Stimulated activated naive CD8-positive, alpha-beta T cell treated with anti-CD3 and anti-CD28 coated beads, Interleukin-15, Interleukin-2, amounts not matched to agents 100 ng/mL and 50 ng/mL, for 24 hours (primary cell): ENCODE results near the gene OR10C1.

Experiments used
- H3K27ac Mint-ChIP-seq: one replicate; pipeline ENCODE4 v1.8.0; 2021; ENCODE audit warnings: mild to moderate bottlenecking, mixed read lengths
- H3K27me3 Mint-ChIP-seq: one replicate; pipeline ENCODE4 v1.8.0; 2021; ENCODE audit warnings: mixed read lengths
- H3K36me3 Mint-ChIP-seq: one replicate; pipeline ENCODE4 v1.8.0; 2021; ENCODE audit warnings: low read depth, mixed read lengths
- H3K4me1 Mint-ChIP-seq: one replicate; pipeline ENCODE4 v1.8.0; 2021; ENCODE audit warnings: low read depth, mixed read lengths
- H3K4me3 Mint-ChIP-seq: one replicate; pipeline ENCODE4 v1.8.0; 2021; ENCODE audit warnings: mild to moderate bottlenecking, mixed read lengths
- H3K9me3 Mint-ChIP-seq: one replicate; pipeline ENCODE4 v1.8.0; 2021; ENCODE audit warnings: mixed read lengths

OR10C1 gene

GRCh38 chr6:29456971-29457370 is 17.9 kb downstream of the OR10C1 start, which contains the start of the genes OR11A1 and OR2H1:
Gene OR11A1, minus strand, starts transcription at chr6:29457071. Its CDS starts 29,430 bp downstream, at chr6:29427641.
Gene OR2H1, plus strand, starts transcription at chr6:29457155. Its CDS starts 4,615 bp downstream, at chr6:29461770.
- no peak within 1 kb of the TSS for H3K27ac Mint-ChIP-seq
- H3K4me1 Mint-ChIP-seq = no peaks in the 10 kb centered on the region
- no peaks in the 10 kb centered on the region for H3K9me3 Mint-ChIP-seq
- no peak within 1 kb of the TSS for H3K4me3 Mint-ChIP-seq
- peaks cover 23% of the 10 kb centered on the region for H3K27me3 Mint-ChIP-seq
- H3K36me3 Mint-ChIP-seq = no peaks in the 10 kb centered on the region

GRCh38 chr6:29461021-29461814 is 22.1 kb downstream of the OR10C1 start:
- H3K9me3 Mint-ChIP-seq = no peaks in the 10 kb centered on the region
- peaks cover 30% of the 10 kb centered on the region for H3K27me3 Mint-ChIP-seq
- no peak overlapping the region for H3K27ac Mint-ChIP-seq
- no peaks in the 10 kb centered on the region for H3K36me3 Mint-ChIP-seq
- no peak overlapping the region for H3K4me3 Mint-ChIP-seq
- H3K4me1 Mint-ChIP-seq = no peaks in the 10 kb centered on the region

GRCh38 chr6:29462022-29462421 is 22.9 kb downstream of the OR10C1 start:
- Mint-ChIP-seq H3K27me3 (peaks cover 30% of the 10 kb centered on the region), H3K36me3 (no peaks in the 10 kb centered on the region), H3K9me3 (no peaks in the 10 kb centered on the region), H3K4me3 (no peak overlapping the region), H3K4me1 (no peaks in the 10 kb centered on the region), H3K27ac (no peak overlapping the region)

- Mint-ChIP-seq H3K27me3 (peaks cover 26% of the 10 kb centered on the region), H3K27ac (no peak overlapping the region), H3K4me1 (no peaks in the 10 kb centered on the region), H3K4me3 (no peak overlapping the region), H3K9me3 (no peaks in the 10 kb centered on the region), H3K36me3 (no peaks in the 10 kb centered on the region)
Observed at GRCh38 chr6:29465279-29465678, 26.2 kb downstream of the OR10C1 start.

- Mint-ChIP-seq H3K36me3 (no peaks in the 10 kb centered on the region), H3K4me3 (no peak overlapping the region), H3K9me3 (no peaks in the 10 kb centered on the region), H3K4me1 (no peaks in the 10 kb centered on the region), H3K27ac (no peak overlapping the region), H3K27me3 (peaks cover 26% of the 10 kb centered on the region)
Observed at GRCh38 chr6:29465801-29466200, 26.7 kb downstream of the OR10C1 start.

GRCh38 chr6:29466241-29466640 is 27.1 kb downstream of the OR10C1 start:
- H3K36me3 Mint-ChIP-seq = no peaks in the 10 kb centered on the region
- no peak overlapping the region for H3K27ac Mint-ChIP-seq
- no peaks in the 10 kb centered on the region for H3K4me1 Mint-ChIP-seq
- no peaks in the 10 kb centered on the region for H3K9me3 Mint-ChIP-seq
- H3K4me3 Mint-ChIP-seq = no peak overlapping the region
- peaks cover 22% of the 10 kb centered on the region for H3K27me3 Mint-ChIP-seq

GRCh38 chr6:29474996-29475395 is 35.9 kb downstream of the OR10C1 start:
- H3K9me3 Mint-ChIP-seq = no peaks in the 10 kb centered on the region
- H3K36me3 Mint-ChIP-seq = no peaks in the 10 kb centered on the region
- no peak overlapping the region for H3K27ac Mint-ChIP-seq
- peaks cover 11% of the 10 kb centered on the region for H3K27me3 Mint-ChIP-seq
- H3K4me3 Mint-ChIP-seq = no peak overlapping the region
- H3K4me1 Mint-ChIP-seq = no peaks in the 10 kb centered on the region

- Mint-ChIP-seq H3K27ac (no peak overlapping the region), H3K36me3 (no peaks in the 10 kb centered on the region), H3K4me1 (no peaks in the 10 kb centered on the region), H3K4me3 (no peak overlapping the region), H3K9me3 (no peaks in the 10 kb centered on the region), H3K27me3 (peaks cover 8% of the 10 kb centered on the region)
Observed at GRCh38 chr6:29477923-29478450, 38.9 kb downstream of the OR10C1 start.

GRCh38 chr6:29478740-29479139 is 39.6 kb downstream of the OR10C1 start:
- no peaks in the 10 kb centered on the region for H3K4me1 Mint-ChIP-seq
- no peak overlapping the region for H3K4me3 Mint-ChIP-seq

GRCh38 chr6:29479560-29479959 is 40.5 kb downstream of the OR10C1 start:
- H3K27ac Mint-ChIP-seq = no peak overlapping the region
- H3K36me3 Mint-ChIP-seq = no peaks in the 10 kb centered on the region

More at GRCh38 chr6:29478740-29479139, 39.6 kb downstream of the OR10C1 start:
- Mint-ChIP-seq H3K27ac (no peak overlapping the region), H3K27me3 (peaks cover 7% of the 10 kb centered on the region), H3K36me3 (no peaks in the 10 kb centered on the region), H3K9me3 (no peaks in the 10 kb centered on the region)

GRCh38 chr6:29483186-29483585 is 44.1 kb downstream of the OR10C1 start:
- H3K36me3 Mint-ChIP-seq = no peaks in the 10 kb centered on the region
- H3K27ac Mint-ChIP-seq = no peak overlapping the region
- H3K9me3 Mint-ChIP-seq = no peaks in the 10 kb centered on the region
- peaks cover 22% of the 10 kb centered on the region for H3K27me3 Mint-ChIP-seq
- no peak overlapping the region for H3K4me3 Mint-ChIP-seq
- H3K4me1 Mint-ChIP-seq = no peaks in the 10 kb centered on the region

More at GRCh38 chr6:29479560-29479959, 40.5 kb downstream of the OR10C1 start:
- Mint-ChIP-seq H3K4me3 (no peak overlapping the region), H3K9me3 (no peaks in the 10 kb centered on the region), H3K27me3 (peaks cover 7% of the 10 kb centered on the region), H3K4me1 (no peaks in the 10 kb centered on the region)

GRCh38 chr6:29483735-29484134 is 44.6 kb downstream of the OR10C1 start:
- H3K27me3 Mint-ChIP-seq = peaks cover 22% of the 10 kb centered on the region
- H3K4me3 Mint-ChIP-seq = no peak overlapping the region
- no peaks in the 10 kb centered on the region for H3K9me3 Mint-ChIP-seq
- no peak overlapping the region for H3K27ac Mint-ChIP-seq
- H3K4me1 Mint-ChIP-seq = no peaks in the 10 kb centered on the region
- no peaks in the 10 kb centered on the region for H3K36me3 Mint-ChIP-seq

- Mint-ChIP-seq H3K4me1 (no peaks in the 10 kb centered on the region), H3K36me3 (no peaks in the 10 kb centered on the region), H3K27ac (no peak overlapping the region), H3K4me3 (no peak overlapping the region), H3K27me3 (peaks cover 26% of the 10 kb centered on the region), H3K9me3 (no peaks in the 10 kb centered on the region)
Observed at GRCh38 chr6:29486577-29486976, 47.5 kb downstream of the OR10C1 start.

- Mint-ChIP-seq H3K27me3 (peaks cover 23% of the 10 kb centered on the region), H3K9me3 (no peaks in the 10 kb centered on the region)
Observed at GRCh38 chr6:29487131-29487530, 48.0 kb downstream of the OR10C1 start.

GRCh38 chr6:29487660-29488059 is 48.6 kb downstream of the OR10C1 start, which contains the start of gene MAS1L:
Gene MAS1L, minus strand, starts transcription at chr6:29487956. Its CDS starts 54 bp downstream, at chr6:29487902.
- Mint-ChIP-seq H3K36me3 (no peaks in the 10 kb centered on the region), H3K27me3 (peaks cover 23% of the 10 kb centered on the region), H3K27ac (no peak within 1 kb of the TSS), H3K4me1 (no peaks in the 10 kb centered on the region), H3K9me3 (no peaks in the 10 kb centered on the region), H3K4me3 (no peak within 1 kb of the TSS)

More at GRCh38 chr6:29487131-29487530, 48.0 kb downstream of the OR10C1 start:
- Mint-ChIP-seq H3K4me1 (no peaks in the 10 kb centered on the region), H3K27ac (no peak overlapping the region), H3K36me3 (no peaks in the 10 kb centered on the region), H3K4me3 (no peak overlapping the region)
